GM06990 (cell line): ENCODE results near the gene UFD1.

Experiments
- DNase-seq: peaks from one replicate; pipeline ENCODE4 v3.0.0-alpha.2; 2011; ENCODE audit not compliant: insufficient read length; ENCODE audit errors: extremely low read depth
- H3K27me3 ChIP-seq: replicated peaks from 2 replicates; pipeline ENCODE4 v1.6.0; 2011; ENCODE audit warnings: low read length; ENCODE audit not compliant: control insufficient read depth, insufficient read depth
- H3K36me3 ChIP-seq: 2 replicates; pipeline ENCODE4 v1.5.1; 2011; ENCODE audit warnings: low read length; ENCODE audit not compliant: control insufficient read depth, insufficient read depth
- H3K4me3 ChIP-seq: replicated peaks from 2 replicates; pipeline ENCODE4 v1.5.1; 2011; ENCODE audit warnings: low read depth, mild to moderate bottlenecking, control low read depth, low read length
- TF ChIP-seq, protein P1 (sequence below): IDR thresholded peaks from 2 replicates; pipeline ENCODE4 v1.5.1; 2011; ENCODE audit warnings: low read length, control low read depth, mild to moderate bottlenecking, inconsistent platforms; ENCODE audit not compliant: insufficient read depth, poor library complexity, severe bottlenecking

The UFD1 gene

DNA sequence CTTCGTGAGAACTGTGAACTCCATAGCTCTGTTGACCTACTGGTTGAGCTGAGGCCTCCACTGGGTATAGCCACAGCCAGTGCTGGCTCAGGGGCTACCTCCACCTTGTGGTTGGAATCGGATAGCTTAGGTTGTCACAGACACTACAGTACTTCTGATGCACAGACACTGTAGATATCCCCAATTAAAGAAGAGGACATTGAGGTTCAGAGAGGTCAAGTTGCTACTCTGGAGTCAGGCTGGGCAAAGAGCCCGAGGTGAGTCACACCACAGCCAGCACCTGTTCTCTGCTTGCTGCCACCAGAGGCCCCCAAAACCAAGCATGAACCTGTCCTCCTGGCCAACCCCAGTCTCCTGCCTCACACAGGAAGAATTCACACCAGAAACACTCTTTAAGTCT, 5.4 kb downstream of the UFD1 start:
- DNase-seq, result no peak
- no peak overlapping the region for H3K4me3 ChIP-seq
- no peaks in the 10 kb centered on the region for H3K27me3 ChIP-seq

DNA sequence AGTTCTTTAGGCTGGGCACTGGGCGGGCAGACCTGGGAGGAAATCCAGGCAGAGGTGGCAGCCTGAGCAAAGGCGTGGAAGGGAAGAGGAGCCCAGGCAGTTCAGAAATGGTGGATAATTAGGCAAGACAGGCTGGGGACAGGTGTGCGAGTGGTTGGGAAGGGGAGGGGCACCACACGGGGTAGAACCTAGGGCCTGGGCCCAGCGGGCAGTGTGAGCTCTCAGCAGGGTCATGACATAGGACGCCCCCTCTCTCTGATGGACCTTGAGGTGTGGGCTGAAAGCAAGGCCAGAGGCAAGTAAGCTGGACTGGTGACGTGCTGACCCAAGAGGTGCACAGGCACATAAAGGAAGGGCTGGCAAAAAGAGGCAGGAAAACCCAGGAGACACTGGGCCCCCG, 6.8 kb downstream of the UFD1 start:
- H3K4me3 ChIP-seq, result no peak overlapping the region
- TF ChIP-seq, protein P1, sequence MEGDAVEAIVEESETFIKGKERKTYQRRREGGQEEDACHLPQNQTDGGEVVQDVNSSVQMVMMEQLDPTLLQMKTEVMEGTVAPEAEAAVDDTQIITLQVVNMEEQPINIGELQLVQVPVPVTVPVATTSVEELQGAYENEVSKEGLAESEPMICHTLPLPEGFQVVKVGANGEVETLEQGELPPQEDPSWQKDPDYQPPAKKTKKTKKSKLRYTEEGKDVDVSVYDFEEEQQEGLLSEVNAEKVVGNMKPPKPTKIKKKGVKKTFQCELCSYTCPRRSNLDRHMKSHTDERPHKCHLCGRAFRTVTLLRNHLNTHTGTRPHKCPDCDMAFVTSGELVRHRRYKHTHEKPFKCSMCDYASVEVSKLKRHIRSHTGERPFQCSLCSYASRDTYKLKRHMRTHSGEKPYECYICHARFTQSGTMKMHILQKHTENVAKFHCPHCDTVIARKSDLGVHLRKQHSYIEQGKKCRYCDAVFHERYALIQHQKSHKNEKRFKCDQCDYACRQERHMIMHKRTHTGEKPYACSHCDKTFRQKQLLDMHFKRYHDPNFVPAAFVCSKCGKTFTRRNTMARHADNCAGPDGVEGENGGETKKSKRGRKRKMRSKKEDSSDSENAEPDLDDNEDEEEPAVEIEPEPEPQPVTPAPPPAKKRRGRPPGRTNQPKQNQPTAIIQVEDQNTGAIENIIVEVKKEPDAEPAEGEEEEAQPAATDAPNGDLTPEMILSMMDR, result no peak
- DNase-seq, result no peak
- H3K27me3 ChIP-seq, result no peaks in the 10 kb centered on the region
- peaks cover 58% of the 10 kb centered on the region for H3K36me3 ChIP-seq

More for the DNA sequence above, 5.4 kb downstream of the UFD1 start:
- TF ChIP-seq, protein P1, result peak; percentile 6
- H3K36me3 ChIP-seq, result peaks cover 46% of the 10 kb centered on the region

DNA sequence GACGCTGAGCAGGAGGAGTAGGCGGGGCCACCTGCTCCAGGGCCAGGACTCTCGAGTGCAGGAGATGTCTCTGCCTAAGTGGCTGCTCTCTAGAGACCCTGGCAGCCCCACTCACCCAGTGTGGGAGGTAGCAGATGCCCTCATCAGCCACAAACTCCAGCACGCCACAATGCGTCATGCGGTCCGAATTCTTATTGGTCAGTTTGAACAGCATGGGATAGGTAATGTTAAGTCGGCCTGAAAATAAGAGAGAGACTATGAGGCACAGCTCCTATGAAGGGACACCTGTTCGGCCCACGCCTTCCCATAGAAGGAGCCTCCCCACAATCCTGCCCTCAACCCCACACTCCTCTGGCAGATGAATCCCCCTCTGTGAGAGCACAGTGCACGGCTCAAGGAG, 7.4 kb downstream of the UFD1 start:
- Histone ChIP-seq H3K36me3 (peaks cover 64% of the 10 kb centered on the region), H3K27me3 (no peaks in the 10 kb centered on the region), H3K4me3 (no peak overlapping the region)
- no peak for DNase-seq
- TF ChIP-seq, protein P1, result no peak

DNA sequence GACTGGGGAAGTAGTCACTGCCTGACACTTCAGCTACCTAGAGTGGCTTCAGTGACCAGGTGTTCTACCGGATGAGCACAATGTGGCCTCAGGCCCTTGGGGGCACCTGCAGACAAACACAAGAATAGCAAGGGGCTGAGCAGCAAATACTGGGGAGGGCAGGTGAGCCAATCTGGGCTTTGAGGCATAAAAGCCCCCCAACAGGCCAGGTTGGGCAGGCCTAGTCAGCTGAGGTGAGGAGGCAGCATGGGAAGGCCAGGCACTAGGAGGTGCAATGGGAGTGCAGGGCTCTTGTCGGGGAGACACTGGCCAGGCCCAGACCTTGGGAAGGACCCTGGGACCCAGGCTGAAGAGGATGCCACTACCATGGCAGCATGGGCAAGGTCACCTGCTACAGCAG, 9.0 kb downstream of the UFD1 start:
- TF ChIP-seq, protein P1, result no peak

DNA sequence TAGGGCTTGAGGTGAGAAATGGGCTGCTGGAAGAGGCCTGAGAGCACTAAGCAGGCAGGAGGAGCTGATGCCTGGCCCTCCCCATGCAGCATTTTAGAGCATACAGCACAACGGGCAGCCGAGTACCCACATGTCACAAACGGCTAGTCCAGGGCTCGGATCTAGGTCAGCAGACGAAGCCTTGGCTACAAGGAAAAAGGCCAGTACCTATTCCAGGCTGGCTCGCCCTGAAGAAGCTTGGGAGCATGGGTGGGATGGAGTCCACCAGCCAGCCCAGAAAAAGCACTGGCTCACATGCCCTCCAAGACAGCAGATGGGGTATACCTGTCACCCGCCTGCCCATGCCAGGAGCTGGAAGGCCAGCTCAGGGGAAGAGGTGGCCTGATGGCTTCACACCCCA, 9.6 kb downstream of the UFD1 start:
- TF ChIP-seq, protein P1, result no peak
- Histone ChIP-seq H3K27me3 (no peaks in the 10 kb centered on the region), H3K4me3 (no peak overlapping the region), H3K36me3 (peaks cover 69% of the 10 kb centered on the region)
- no peak for DNase-seq

More for the DNA sequence above, 9.0 kb downstream of the UFD1 start:
- Histone ChIP-seq H3K4me3 (no peak overlapping the region), H3K27me3 (no peaks in the 10 kb centered on the region), H3K36me3 (peaks cover 70% of the 10 kb centered on the region)
- no peak for DNase-seq

DNA sequence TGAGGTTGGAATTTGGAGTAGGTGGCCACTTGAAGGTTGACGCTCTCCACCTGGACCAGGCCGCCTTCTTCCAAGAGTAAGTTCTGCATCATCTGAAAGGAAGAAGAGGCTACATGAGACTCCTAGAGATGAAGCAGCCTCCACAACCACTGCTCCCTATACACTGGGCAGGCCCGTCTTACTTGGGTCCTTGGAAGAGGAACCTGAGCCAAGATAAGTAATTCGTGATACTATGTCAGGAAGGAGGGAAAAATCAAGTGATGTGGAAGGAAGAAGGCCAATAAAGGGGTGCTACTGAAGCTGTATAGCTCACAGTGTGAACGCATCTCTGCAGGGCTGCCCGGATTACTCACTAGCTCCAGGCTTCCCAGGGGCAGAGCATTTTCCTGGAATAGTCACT, 11.1 kb downstream of the UFD1 start:
- TF ChIP-seq, protein P1, result no peak
- no peak for DNase-seq
- peaks cover 64% of the 10 kb centered on the region for H3K36me3 ChIP-seq
- H3K4me3 ChIP-seq, result no peak overlapping the region
- no peaks in the 10 kb centered on the region for H3K27me3 ChIP-seq
